ENCODE data around the gene BMF.
"Not testable (repeated sequence)": the region's sequence is repeated elsewhere in the genome, so short reads cannot be mapped to it uniquely, and the experiment has no call there.

The BMF gene

GRCh38 chr15:40128766-40129660 is 20.3 kb upstream of the BMF start:
- no peak for DNase-seq (ENCODE audit: low read depth)

GRCh38 chr15:40125950-40126349 is 17.3 kb upstream of the BMF start:
- DNase-seq (ENCODE audit: low read depth), result no peak

DNA sequence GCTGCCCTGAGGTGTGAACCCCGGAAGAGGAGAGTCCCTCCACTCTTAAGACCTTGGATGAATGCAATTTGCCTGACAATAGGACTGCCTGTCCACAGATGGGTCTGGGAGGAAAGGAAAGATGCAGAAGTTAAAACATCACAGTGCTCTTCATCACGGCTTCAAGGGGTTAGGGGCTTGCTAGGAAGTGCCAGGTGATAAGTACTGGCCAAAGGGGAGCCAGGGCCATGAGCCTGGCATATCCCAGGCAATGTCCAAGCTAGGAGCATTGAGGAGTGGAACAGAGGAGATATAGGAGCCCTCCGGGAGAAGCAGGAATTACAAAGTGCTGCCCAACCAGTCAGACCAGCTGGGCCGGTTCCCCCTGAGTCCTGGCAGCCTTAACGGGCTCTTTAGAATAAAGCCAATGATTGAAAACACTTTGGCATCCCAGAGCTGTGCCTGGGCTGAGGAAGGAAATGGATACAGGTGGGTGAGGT is 16.2 kb upstream of the BMF start:
- DNase-seq (ENCODE audit: low read depth), result not testable (repeated sequence)

DNA sequence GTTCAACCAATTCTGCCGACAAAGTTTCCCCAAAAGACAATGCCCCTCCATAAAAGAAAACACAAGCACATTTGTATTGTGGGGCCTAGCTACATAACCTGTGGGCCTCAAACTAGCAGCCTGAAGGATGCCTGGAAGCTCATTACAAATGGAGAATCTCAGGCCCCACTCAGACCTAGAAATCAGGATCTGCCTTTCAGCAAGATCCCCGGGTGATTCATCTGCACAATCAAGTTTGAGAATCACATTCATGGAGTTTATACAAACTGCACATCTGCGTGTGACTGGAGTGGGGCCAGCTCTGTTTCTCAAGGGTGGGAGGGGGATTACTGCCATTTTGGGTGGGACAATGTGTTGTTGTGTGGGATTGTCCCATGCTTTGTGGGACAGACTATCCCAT is 15.7 kb upstream of the BMF start:
- DNase-seq (ENCODE audit: low read depth), result not testable (repeated sequence)

DNA sequence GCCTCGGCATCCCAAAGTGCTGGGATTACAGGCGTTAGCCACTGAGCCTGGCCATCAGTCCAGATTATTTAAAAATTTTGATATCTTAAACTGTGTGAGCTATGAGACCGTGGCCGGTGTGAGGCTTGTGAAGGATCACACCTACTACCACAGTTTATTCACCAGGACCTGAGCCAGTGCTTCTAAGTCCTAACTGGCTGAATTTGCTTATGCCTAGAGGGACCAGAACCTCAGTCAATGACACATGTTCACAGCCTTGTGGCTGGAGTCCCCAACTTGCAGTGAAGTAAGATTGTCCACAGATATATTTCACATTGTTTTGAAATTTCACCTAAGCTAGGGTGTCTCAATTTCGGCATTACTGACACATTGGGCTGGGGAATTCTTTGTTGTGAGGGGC is 15.2 kb upstream of the BMF start:
- DNase-seq (ENCODE audit: low read depth), result not testable (repeated sequence)

DNA sequence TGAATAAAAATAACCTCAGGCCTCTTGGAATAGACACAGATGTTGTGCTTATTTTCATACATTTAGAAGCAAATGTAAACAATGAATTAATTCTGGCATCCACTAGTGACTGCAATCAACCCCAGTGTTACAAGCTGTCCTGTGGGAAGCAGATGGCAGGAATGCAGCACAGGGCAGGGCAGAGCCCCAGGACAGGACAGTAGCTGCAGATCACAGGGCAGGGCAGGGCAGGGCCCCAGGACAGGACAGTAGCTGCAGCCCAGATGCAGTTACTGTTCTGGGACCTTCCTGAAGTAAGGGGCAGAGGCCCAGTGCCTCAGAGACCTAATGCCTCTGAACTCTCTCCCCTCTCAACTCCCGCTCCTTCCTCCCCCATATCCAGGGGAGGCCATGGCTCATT is 14.3 kb upstream of the BMF start:
- DNase-seq (ENCODE audit: low read depth), result not testable (repeated sequence)

- no peak for DNase-seq (ENCODE audit: low read depth)
Measured at GRCh38 chr15:40121911-40122638, 13.4 kb upstream of the BMF start.

DNA sequence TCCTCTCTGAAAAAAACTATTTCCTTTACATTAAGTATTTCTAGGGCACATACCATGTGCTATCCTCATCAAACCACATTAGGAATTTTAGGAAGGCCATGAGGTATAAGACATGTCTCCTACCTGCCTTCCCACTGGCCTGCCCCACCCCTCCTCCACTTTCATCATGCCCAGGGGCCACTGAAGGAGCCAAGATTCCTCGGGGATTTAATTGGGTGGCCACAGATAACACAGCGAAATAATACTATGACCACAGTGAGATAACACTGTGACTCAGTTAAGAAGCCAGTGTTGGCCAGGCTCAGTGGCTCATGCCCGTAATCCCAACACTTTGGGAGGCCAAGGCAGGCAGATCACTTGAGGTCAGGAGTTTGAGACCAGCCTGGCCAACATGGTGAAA is 9.8 kb upstream of the BMF start:
- no peak for DNase-seq (ENCODE audit: low read depth)

DNA sequence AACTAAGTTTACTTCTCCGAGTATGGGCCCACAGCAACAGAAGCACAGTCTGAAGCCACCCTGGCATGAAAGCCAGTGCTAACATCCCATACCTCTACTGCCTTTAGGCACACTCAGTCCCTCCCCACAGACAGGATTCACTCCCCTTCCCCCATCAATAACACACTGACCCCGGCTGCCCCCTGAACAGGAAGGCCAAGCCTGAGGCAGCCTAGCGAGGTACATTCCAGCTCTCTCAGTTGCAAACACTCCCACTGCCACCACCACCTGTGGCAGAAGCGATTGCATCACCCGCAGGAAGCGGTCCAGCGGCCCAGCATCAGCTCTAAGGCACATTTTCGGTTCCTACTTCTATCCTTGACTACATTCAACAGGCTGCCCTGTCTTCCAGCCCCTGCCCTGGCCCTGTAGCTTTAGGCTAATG is 7.0 kb upstream of the BMF start:
- DNase-seq (ENCODE audit: low read depth), result no peak

- DNase-seq (ENCODE audit: low read depth), result not testable (repeated sequence)
Measured at GRCh38 chr15:40115106-40115505, 6.4 kb upstream of the BMF start.

GRCh38 chr15:40114218-40114617 is 5.5 kb upstream of the BMF start:
- no peak for DNase-seq (ENCODE audit: low read depth)

DNA sequence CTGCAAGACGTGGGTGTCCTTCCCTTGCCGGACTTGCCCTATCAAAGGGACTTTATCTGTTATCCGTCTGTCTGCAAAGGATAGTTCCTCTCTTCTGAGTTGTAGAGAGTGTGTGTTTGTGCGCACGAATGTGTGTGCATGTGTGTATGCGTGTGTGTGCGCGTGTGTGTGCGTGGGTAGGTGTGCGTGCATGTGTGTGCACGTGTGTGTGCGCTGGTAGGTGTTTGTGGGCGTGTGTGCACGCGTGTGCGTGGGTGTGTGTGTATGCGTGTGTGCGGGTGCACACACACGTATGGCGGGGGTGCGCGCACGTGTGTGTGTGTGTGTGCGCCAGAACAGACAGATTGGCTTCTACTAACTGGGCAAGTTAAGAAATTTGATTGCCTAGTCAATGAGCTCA is 4.1 kb upstream of the BMF start:
- no peak for DNase-seq (ENCODE audit: low read depth)

DNA sequence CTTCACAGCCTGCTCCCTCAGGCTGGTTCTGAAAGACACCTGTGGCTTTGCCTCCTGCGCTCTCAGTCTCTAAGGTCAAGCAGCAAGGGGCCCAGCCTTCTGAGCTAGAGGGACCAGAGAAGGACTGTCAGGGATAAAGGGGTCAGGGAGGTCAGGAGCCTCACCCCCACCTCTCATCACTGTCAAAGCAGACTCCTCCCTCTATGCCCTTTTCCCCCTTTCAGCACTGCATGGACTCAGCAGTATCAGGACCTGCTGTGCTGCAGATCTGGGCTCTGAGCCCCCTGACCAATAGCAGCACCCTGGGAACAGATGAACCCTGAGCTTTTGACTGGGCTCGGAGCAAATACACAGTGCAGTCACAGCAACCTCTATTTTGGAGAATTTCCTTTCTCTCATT is 3.2 kb upstream of the BMF start:
- no peak for DNase-seq (ENCODE audit: low read depth)

- no peak for DNase-seq (ENCODE audit: low read depth)
Measured at GRCh38 chr15:40110866-40111550, 2.3 kb upstream of the BMF start.

- no peak for DNase-seq (ENCODE audit: low read depth)
Measured at GRCh38 chr15:40108061-40108854, 421 bp downstream of the BMF start.

GRCh38 chr15:40106203-40107161 is 2.2 kb downstream of the BMF start:
- DNase-seq (ENCODE audit: low read depth), result no peak

- no peak for DNase-seq (ENCODE audit: low read depth)
Measured at GRCh38 chr15:40105517-40106202, 3.0 kb downstream of the BMF start.

DNA sequence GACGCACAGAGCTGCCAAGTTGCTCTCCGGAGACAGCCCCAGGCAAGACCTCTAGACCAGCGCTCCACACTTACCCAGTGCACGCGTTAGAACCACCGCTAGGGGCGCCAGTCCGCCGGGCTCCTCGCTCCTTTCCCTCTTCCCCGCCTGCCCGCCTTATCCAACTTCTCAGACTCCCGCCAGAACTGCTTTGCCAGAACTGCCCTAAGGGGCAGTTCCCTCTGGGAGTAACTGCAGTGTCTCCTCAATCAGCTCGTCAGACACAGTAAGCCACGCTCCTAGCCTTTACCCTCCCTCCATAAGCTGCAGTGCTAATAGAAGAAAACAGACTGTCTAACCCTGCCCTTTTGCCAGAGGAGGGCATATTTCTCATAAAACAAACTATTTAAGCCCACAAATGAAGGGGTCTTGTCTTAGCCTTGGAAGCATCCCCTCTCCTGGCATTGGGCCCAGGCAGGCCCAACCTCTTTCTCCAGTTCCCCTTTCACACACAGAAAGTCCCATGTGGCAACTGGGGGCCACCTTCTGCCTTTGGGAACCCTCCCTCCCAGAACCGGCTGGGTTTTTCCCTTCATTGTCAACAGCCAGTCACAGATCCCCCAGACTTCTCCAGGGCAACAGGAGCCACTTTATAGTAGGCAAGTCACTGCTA is 3.7 kb downstream of the BMF start:
- peak; percentile 81 for DNase-seq (ENCODE audit: low read depth)

DNA sequence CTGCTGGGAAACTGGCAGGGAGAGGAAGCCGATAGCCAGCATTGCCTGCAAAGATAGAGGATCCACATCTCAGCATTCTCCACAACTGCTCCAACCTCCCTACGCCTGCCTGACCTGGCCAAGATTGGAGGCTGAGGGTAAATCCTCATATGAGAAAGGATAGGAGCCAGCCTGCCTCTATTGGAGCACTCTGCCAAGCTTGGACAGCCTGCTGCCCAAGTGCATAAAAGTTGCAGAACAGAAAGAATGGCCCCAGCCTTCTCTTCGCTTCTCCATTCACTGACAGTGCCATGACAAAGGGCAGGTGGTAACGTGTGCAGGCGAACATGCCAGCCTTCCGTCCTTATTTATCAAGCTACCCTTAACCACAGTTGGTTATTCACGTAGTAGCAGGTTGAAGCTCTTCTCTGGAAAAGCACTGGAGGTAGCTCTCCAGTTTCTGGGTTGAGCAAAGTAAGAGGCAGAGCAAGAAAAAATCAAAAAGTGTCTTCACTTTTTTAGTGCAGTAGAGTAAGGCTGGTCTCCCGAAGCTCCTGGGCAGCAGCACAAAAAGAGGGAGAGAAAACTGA is 4.3 kb downstream of the BMF start:
- no peak for DNase-seq (ENCODE audit: low read depth)
